Measurements from ENCODE around the gene SRSF4. TPM values are rescaled to one million over a fixed set of nuclear protein-coding genes. Genes with fewer than 3 reads are reported as not detected.
"Not testable (repeated sequence)": the region's sequence is repeated elsewhere in the genome, so short reads cannot be mapped to it uniquely, and the experiment has no call there.

Gene SRSF4
- total and polyA plus RNA-seq, 2 experiments from 2014 or later = 53.2 to 71.4 TPM

DNA sequence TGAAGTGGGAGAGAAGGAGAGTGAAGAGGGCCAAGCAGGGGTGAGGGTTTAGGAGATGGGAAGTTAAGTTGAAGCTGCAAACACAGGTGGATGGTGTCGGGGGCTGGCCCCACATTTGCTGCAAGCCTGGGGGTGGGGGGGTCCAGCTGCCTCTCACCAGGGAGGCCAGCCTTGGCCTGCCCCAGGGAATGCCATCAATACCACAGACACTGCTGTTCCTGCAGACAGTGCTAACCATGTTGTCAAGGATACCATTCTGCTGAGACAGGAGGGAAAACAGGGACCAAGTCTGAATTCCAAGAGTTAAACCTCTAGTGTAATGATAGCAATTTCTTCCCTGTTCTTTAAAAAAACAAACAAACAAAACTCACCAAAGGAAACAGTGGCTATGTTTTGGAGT lies 41.0 kb upstream of the SRSF4 start:
- WGBS (ENCODE audit: low lambda C conversion rate, missing lambda C conversion rate) = 64% methylated on average over 1 of the region's 1 CpG
- no peaks in the 10 kb centered on the region for H3K36me3 ChIP-seq (replicated peaks; ENCODE audit: insufficient read depth, low read depth)
- TF ChIP-seq CTCF (IDR thresholded peaks at IDR 0.05; ENCODE audit: poor library complexity) (no peak), EZH2phosphoT487 (IDR thresholded peaks at IDR 0.05; ENCODE audit: low read depth, severe bottlenecking, unreplicated experiment) (no peak), EZH2 (IDR thresholded peaks at IDR 0.05; ENCODE audit: borderline replicate concordance) (no peak)
- H3K9me2 ChIP-seq (replicated peaks; ENCODE audit: insufficient read depth) = no peaks in the 10 kb centered on the region
- H3K27me3 ChIP-seq = no peaks in the 10 kb centered on the region
- no peak overlapping the region for H3K4me2 ChIP-seq
- no peak overlapping the region for H2AFZ ChIP-seq
- H3K9me3 ChIP-seq (ENCODE audit: low read depth) = no peaks in the 10 kb centered on the region
- no peak overlapping the region for H3K27ac ChIP-seq
- no peak for DNase-seq (ENCODE audit: low spot score)
- no peak overlapping the region for H3K4me3 ChIP-seq
- no peaks in the 10 kb centered on the region for H4K20me1 ChIP-seq (ENCODE audit: insufficient read depth, poor library complexity, severe bottlenecking)
- no peaks in the 10 kb centered on the region for H3K79me2 ChIP-seq
- H3K4me1 ChIP-seq (ENCODE audit: insufficient read depth) = no peaks in the 10 kb centered on the region

GRCh38 chr1:29222260-29222659 lies 40.6 kb upstream of the SRSF4 start:
- H3K4me3 ChIP-seq; H3K4me2 ChIP-seq; H3K27me3 ChIP-seq; H3K4me1 ChIP-seq (ENCODE audit: insufficient read depth); H4K20me1 ChIP-seq (ENCODE audit: insufficient read depth, poor library complexity, severe bottlenecking); H2AFZ ChIP-seq; DNase-seq (ENCODE audit: low spot score); H3K27ac ChIP-seq; H3K36me3 ChIP-seq (replicated peaks; ENCODE audit: insufficient read depth, low read depth); H3K9me3 ChIP-seq (ENCODE audit: low read depth); H3K79me2 ChIP-seq; H3K9me2 ChIP-seq (replicated peaks; ENCODE audit: insufficient read depth): not testable (repeated sequence)
- 93% methylated on average over 6 of the region's 6 CpGs for WGBS (ENCODE audit: low lambda C conversion rate, missing lambda C conversion rate)

DNA sequence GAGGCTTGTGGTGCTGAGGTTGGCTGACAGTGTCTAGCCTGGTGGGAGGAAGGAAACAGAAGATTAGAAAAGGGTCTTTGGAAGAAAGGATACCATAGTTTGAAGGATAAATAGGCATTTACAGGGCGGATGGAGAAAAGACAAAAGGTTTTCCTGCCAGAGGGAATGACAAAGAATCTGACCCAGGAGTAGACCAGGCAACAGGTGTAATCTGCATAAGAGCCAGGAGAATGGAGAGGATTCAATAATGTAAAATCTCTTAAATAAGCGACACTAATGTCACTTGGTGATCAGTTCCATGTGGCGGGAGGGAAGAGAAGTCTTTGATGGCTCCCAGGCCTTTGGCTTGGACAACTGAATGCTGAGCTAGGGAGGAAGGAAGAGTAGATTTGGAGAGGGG lies 39.6 kb upstream of the SRSF4 start:
- no peaks in the 10 kb centered on the region for H3K36me3 ChIP-seq (replicated peaks; ENCODE audit: insufficient read depth, low read depth)
- H3K9me3 ChIP-seq (ENCODE audit: low read depth) = no peaks in the 10 kb centered on the region
- no peak overlapping the region for H3K27ac ChIP-seq
- no peak overlapping the region for H3K4me2 ChIP-seq
- no peaks in the 10 kb centered on the region for H3K27me3 ChIP-seq
- DNase-seq (ENCODE audit: low spot score) = no peak
- no peaks in the 10 kb centered on the region for H3K9me2 ChIP-seq (replicated peaks; ENCODE audit: insufficient read depth)
- H3K79me2 ChIP-seq = no peaks in the 10 kb centered on the region
- no peaks in the 10 kb centered on the region for H3K4me1 ChIP-seq (ENCODE audit: insufficient read depth)
- H4K20me1 ChIP-seq (ENCODE audit: insufficient read depth, poor library complexity, severe bottlenecking) = no peaks in the 10 kb centered on the region
- WGBS (ENCODE audit: low lambda C conversion rate, missing lambda C conversion rate) = 90% methylated on average over 3 of the region's 3 CpGs
- TF ChIP-seq EZH2phosphoT487 (IDR thresholded peaks at IDR 0.05; ENCODE audit: low read depth, severe bottlenecking, unreplicated experiment) (no peak), EZH2 (IDR thresholded peaks at IDR 0.05; ENCODE audit: borderline replicate concordance) (no peak), CTCF (IDR thresholded peaks at IDR 0.05; ENCODE audit: poor library complexity) (no peak)
- H2AFZ ChIP-seq = no peak overlapping the region
- no peak overlapping the region for H3K4me3 ChIP-seq

- Histone ChIP-seq H3K4me1 (ENCODE audit: insufficient read depth) (no peaks in the 10 kb centered on the region), H3K9me3 (ENCODE audit: low read depth) (no peaks in the 10 kb centered on the region), H3K4me2 (no peak overlapping the region), H3K9me2 (replicated peaks; ENCODE audit: insufficient read depth) (no peaks in the 10 kb centered on the region), H3K4me3 (no peak overlapping the region), H3K79me2 (no peaks in the 10 kb centered on the region), H2AFZ (no peak overlapping the region), H4K20me1 (ENCODE audit: insufficient read depth, poor library complexity, severe bottlenecking) (no peaks in the 10 kb centered on the region), H3K36me3 (replicated peaks; ENCODE audit: insufficient read depth, low read depth) (no peaks in the 10 kb centered on the region), H3K27ac (no peak overlapping the region), H3K27me3 (no peaks in the 10 kb centered on the region)
- WGBS (ENCODE audit: low lambda C conversion rate, missing lambda C conversion rate) = 78% methylated on average over 2 of the region's 2 CpGs
- TF ChIP-seq CTCF (IDR thresholded peaks at IDR 0.05; ENCODE audit: poor library complexity) = no peak
- no peak for TF ChIP-seq EZH2phosphoT487 (IDR thresholded peaks at IDR 0.05; ENCODE audit: low read depth, severe bottlenecking, unreplicated experiment)
- no peak for TF ChIP-seq EZH2 (IDR thresholded peaks at IDR 0.05; ENCODE audit: borderline replicate concordance)
- DNase-seq (ENCODE audit: low spot score) = no peak
These were observed 36.5 kb upstream of the SRSF4 start for GRCh38 chr1:29218223-29218622.

All from hepatocyte (in vitro differentiated cells).